HG03575 (cell line): ENCODE results near the gene LRTM1.

ENCODE experiments used
- ATAC-seq: cut with Tn5 transposase; IDR thresholded peaks from one replicate; pipeline ENCODE4 v1.9.1; 2021; ENCODE audit not compliant: unreplicated experiment, insufficient number of reproducible peaks, low FRiP score; ENCODE audit errors: extremely low read depth

LRTM1 gene

GRCh38 chr3:54901906-54902685, 25.8 kb downstream of the LRTM1 start:
- ATAC-seq: no peak

- no peak for ATAC-seq
Measured at GRCh38 chr3:54900838-54901591, 26.8 kb downstream of the LRTM1 start.

GRCh38 chr3:54899273-54899672, 28.6 kb downstream of the LRTM1 start:
- ATAC-seq: no peak

GRCh38 chr3:54897028-54897711, 30.7 kb downstream of the LRTM1 start:
- no peak for ATAC-seq

- no peak for ATAC-seq
Measured at GRCh38 chr3:54895613-54896012, 32.2 kb downstream of the LRTM1 start.

- ATAC-seq: no peak
Measured at GRCh38 chr3:54892168-54892567, 35.7 kb downstream of the LRTM1 start.

GRCh38 chr3:54891540-54891897, 36.3 kb downstream of the LRTM1 start:
- no peak for ATAC-seq

GRCh38 chr3:54889731-54890130, 38.1 kb downstream of the LRTM1 start:
- ATAC-seq: no peak

- ATAC-seq: no peak
Measured at GRCh38 chr3:54888873-54889272, 39.0 kb downstream of the LRTM1 start.

GRCh38 chr3:54888162-54888561, 39.7 kb downstream of the LRTM1 start:
- ATAC-seq: no peak

GRCh38 chr3:54882129-54882833, 45.6 kb downstream of the LRTM1 start:
- no peak for ATAC-seq

GRCh38 chr3:54878145-54878544, 49.7 kb downstream of the LRTM1 start:
- ATAC-seq: no peak

GRCh38 chr3:54877730-54878129, 50.1 kb downstream of the LRTM1 start:
- ATAC-seq: no peak

- ATAC-seq: no peak
Measured at GRCh38 chr3:54876694-54877093, 51.2 kb downstream of the LRTM1 start.

GRCh38 chr3:54875596-54876268, 52.1 kb downstream of the LRTM1 start:
- no peak for ATAC-seq

- ATAC-seq: no peak
Measured at GRCh38 chr3:54874816-54875556, 52.9 kb downstream of the LRTM1 start.

GRCh38 chr3:54873059-54874010, 54.5 kb downstream of the LRTM1 start:
- ATAC-seq: no peak
